Left ventricle myocardium inferior (tissue), 1 donor: ENCODE data around the gene SPSB4. TPM values are rescaled to one million over a fixed set of nuclear protein-coding genes. Genes with fewer than 3 reads are reported as not detected.
A peak's percentile ranks its signal among the peaks of the same experiment; 100 is the strongest.

ENCODE experiments used
- DNase-seq: peaks from one replicate; pipeline ENCODE4 v3.0.0-alpha.2; 2020
- H3K27ac ChIP-seq: fragments of 200-600 bp; replicated peaks from 2 replicates; pipeline ENCODE4 v1.8.0; 2021
- H3K27me3 ChIP-seq: fragments of 200-600 bp; 2 replicates; pipeline ENCODE4 v1.8.0; 2021; ENCODE audit warnings: low read depth
- H3K36me3 ChIP-seq: fragments of 200-600 bp; 2 replicates; pipeline ENCODE4 v1.8.0; 2021
- H3K4me1 ChIP-seq: fragments of 200-600 bp; 2 replicates; pipeline ENCODE4 v1.8.0; 2021
- H3K4me3 ChIP-seq: fragments of 200-600 bp; 2 replicates; pipeline ENCODE4 v1.8.0; 2021; ENCODE audit warnings: mild to moderate bottlenecking, moderate library complexity
- H3K9me3 ChIP-seq: fragments of 200-600 bp; replicated peaks from 2 replicates; pipeline ENCODE4 v1.8.0; 2021
- intact Hi-C: fragments of 100-400 bp; cut with micrococcal nuclease; formaldehyde crosslinking; loops from one replicate; pipeline ENCODE4 v1.11.0; 2022
- total RNA-seq: library from RNA; stranded (reverse); fragmentation: NEBNext Ultra II Directional; extraction: Animal tissue kit (Norgen Biotek cat#: 25700); gene quantifications from one replicate; pipeline ENCODE4 v1.2.1, GENCODE V29; 2021
- TF ChIP-seq, protein P1 (sequence below): fragments of 200-600 bp; IDR thresholded peaks from 2 replicates; pipeline ENCODE4 v1.8.0; 2021; ENCODE audit warnings: antibody characterized with exemption, mild to moderate bottlenecking, borderline replicate concordance
- donor health status: DM: no; HTN: yes; CAD: no; lungs with severe emphysema.

SPSB4 gene
- total RNA-seq, 1 donor from 2014 or later, result 11.2 TPM

DNA sequence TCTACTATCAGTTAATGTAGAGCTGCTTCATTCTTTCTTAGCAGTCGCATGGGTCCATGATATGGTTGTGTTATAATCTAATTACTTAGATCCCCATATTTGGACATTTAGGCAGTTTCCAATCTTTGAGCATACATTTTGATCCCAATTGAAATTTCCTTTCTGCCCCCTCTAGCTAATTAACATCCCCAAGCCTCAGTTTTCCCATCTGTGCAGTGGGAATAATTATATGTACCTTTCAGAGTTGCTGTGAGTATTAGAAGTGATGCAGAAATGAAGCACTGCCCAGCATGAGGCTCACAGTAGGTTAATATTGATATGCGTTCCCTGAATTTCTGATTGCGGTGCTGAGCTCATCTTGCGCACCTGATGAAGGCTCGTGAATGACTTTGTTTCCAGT, 21.8 kb downstream of the SPSB4 start:
- TF ChIP-seq, protein P1, sequence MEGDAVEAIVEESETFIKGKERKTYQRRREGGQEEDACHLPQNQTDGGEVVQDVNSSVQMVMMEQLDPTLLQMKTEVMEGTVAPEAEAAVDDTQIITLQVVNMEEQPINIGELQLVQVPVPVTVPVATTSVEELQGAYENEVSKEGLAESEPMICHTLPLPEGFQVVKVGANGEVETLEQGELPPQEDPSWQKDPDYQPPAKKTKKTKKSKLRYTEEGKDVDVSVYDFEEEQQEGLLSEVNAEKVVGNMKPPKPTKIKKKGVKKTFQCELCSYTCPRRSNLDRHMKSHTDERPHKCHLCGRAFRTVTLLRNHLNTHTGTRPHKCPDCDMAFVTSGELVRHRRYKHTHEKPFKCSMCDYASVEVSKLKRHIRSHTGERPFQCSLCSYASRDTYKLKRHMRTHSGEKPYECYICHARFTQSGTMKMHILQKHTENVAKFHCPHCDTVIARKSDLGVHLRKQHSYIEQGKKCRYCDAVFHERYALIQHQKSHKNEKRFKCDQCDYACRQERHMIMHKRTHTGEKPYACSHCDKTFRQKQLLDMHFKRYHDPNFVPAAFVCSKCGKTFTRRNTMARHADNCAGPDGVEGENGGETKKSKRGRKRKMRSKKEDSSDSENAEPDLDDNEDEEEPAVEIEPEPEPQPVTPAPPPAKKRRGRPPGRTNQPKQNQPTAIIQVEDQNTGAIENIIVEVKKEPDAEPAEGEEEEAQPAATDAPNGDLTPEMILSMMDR, result no peak
- DNase-seq, result no peak
- H3K4me1 ChIP-seq, result peaks cover 28% of the 10 kb centered on the region
- intact Hi-C loops, result no loop called here
- H3K36me3 ChIP-seq, result no peaks in the 10 kb centered on the region
- H3K27ac ChIP-seq, result no peak overlapping the region
- no peaks in the 10 kb centered on the region for H3K27me3 ChIP-seq
- no peak overlapping the region for H3K4me3 ChIP-seq
- no peaks in the 10 kb centered on the region for H3K9me3 ChIP-seq

DNA sequence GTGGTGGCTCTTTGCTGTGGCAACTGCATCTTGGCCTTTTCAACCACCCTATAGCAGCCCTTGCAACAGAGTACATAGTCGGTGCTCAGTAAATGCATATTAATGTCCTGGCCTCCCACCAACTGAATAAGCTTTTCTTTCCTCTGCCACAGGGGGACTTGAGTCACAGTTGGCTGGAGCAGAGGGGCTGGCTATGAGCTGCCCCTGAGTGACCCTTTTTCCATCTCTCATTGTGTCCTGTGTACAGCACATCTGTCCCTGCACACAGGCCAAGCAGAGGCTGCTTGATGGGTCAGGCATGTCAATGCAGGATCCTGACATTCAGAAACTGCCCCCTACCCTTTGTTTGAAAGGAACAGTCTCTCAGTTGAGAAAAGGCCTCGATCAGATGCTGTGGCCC, 22.4 kb downstream of the SPSB4 start:
- H3K27me3 ChIP-seq, result no peaks in the 10 kb centered on the region
- H3K27ac ChIP-seq, result no peak overlapping the region
- H3K9me3 ChIP-seq, result no peaks in the 10 kb centered on the region
- TF ChIP-seq, protein P1, result no peak
- no peak for DNase-seq
- intact Hi-C loops, result no loop called here
- H3K4me1 ChIP-seq, result peaks cover 32% of the 10 kb centered on the region
- no peak overlapping the region for H3K4me3 ChIP-seq
- no peaks in the 10 kb centered on the region for H3K36me3 ChIP-seq

DNA sequence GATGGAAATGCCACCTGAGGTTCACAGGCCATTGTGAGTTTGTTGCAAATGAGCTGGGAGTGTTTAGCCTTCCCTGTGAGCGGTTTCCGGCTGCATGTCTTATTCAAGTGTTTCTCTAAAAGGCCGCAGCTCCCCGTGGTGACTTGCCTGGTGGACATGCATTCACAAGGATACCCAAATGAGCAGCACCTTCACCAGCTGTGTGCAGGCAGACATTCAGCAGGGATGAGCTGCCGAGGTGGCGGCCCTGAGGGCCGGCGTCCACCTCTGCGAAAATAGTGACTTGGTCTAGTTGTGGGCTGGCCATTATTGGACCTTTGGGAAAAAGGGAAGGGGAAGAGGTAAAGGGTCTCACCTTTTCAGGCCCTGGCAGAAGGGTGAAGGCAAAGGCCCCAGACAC, 23.4 kb downstream of the SPSB4 start:
- Histone ChIP-seq H3K36me3 (no peaks in the 10 kb centered on the region), H3K9me3 (no peaks in the 10 kb centered on the region), H3K4me1 (peaks cover 34% of the 10 kb centered on the region), H3K27me3 (no peaks in the 10 kb centered on the region), H3K4me3 (no peak overlapping the region), H3K27ac (no peak overlapping the region)
- DNase-seq, result no peak
- TF ChIP-seq, protein P1, result no peak
- intact Hi-C loops, result no loop called here

DNA sequence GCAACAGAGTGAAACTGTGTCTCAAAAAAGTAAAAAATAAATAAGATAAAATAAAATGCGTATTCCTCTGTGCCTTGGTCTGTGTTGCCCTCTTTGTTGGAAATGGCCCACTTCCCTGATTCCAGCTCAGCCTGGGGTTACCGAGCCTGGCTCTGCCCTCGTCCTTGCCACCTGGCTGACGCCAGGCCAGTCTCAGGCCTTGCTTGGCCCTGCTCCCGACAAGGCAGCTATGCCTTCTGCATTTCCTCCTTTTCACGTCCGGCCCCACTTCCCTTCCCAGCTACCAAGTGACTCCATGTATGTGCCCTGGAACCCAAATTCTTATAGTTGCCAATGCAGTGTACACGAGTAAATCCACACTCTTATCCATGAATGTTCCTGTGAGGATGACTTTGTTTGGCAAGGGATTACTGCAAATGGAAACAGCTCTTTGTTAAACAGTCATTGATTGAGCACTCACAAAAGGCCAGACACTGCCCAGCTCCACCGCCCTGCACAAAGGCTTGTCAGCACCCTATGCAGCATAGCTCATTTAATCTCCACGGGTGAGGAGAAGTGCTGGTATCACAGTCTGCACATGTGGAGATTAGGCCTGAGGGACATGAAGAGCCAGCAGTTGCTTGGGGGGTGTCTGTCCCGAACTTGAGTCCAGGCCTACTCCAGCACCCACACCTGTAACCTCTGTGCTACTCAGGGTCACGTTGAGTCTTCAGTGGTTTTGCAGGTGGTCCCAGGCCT, 25.1 kb downstream of the SPSB4 start:
- Histone ChIP-seq H3K27ac (peak overlapping the region; percentile 73), H3K4me3 (peak overlapping the region; percentile 52), H3K36me3 (no peaks in the 10 kb centered on the region), H3K9me3 (no peaks in the 10 kb centered on the region), H3K27me3 (no peaks in the 10 kb centered on the region), H3K4me1 (peaks cover 34% of the 10 kb centered on the region)
- TF ChIP-seq, protein P1, result no peak
- no peak for DNase-seq
- intact Hi-C loops, result no loop called here

DNA sequence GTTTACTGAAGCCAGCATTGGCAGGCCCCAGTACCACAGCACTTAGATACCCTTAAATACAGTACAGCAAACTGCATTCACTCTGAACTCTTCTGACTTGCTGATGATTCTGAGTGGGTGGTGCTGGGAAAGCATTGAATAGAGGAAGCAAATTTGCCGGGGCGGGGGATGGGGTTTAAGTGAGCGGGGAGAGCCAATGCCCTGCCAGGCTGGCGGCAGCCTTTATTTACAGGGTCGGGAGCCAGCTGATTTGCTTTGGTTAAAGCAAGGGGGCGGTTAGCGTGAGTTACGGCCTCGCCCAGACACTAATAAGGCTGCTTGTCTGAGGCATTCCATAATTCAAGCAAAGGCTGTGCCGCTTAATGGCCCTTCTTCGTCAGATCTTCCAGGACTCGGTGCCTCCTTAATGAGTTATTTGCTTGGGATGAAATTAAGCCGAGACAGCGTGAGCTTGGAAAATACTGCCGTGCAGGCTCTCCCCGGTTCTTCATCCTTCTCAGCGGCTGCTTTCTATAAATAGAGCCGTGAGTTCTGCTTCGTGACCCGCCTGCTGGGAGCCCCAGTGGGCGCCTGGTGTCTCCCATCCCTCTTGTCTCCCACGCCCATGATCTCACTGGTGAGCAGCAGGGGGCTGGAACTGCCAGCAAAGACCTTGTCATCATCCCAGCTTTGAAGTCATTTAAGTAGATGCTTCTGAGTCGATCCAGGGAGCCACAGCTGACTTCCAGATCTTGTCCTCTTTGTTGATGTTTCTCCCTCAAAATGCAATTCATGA, 25.8 kb downstream of the SPSB4 start:
- H3K9me3 ChIP-seq, result no peaks in the 10 kb centered on the region

More for the DNA sequence above, 25.8 kb downstream of the SPSB4 start:
- DNase-seq, result peak; percentile 53
- intact Hi-C loops, result no loop called here
- no peaks in the 10 kb centered on the region for H3K36me3 ChIP-seq
- H3K27me3 ChIP-seq, result no peaks in the 10 kb centered on the region
- peaks cover 34% of the 10 kb centered on the region for H3K4me1 ChIP-seq
- peak overlapping the region; percentile 73 for H3K27ac ChIP-seq
- TF ChIP-seq, protein P1, result no peak
- peak overlapping the region; percentile 52 for H3K4me3 ChIP-seq
